Nephron progenitor cell (in vitro differentiated cells): ENCODE results near the gene CCDC85C.
A peak's percentile ranks its signal among the peaks of the same experiment; 100 is the strongest.

ENCODE experiments used
- DNase-seq: peaks from one replicate; pipeline ENCODE4 v3.0.0; 2021
- H3K27ac Mint-ChIP-seq: 2 replicates; pipeline ENCODE4 v1.8.0; 2021; ENCODE audit warnings: mild to moderate bottlenecking, moderate library complexity, mixed read lengths
- H3K27me3 Mint-ChIP-seq: 2 replicates; pipeline ENCODE4 v1.8.0; 2021; ENCODE audit warnings: mild to moderate bottlenecking, low read depth, mixed read lengths; ENCODE audit not compliant: poor library complexity
- H3K36me3 Mint-ChIP-seq: 2 replicates; pipeline ENCODE4 v1.8.0; 2021; ENCODE audit warnings: low read depth, mixed read lengths
- H3K4me1 Mint-ChIP-seq: 2 replicates; pipeline ENCODE4 v1.8.0; 2021; ENCODE audit warnings: mixed read lengths
- H3K4me3 Mint-ChIP-seq: 2 replicates; pipeline ENCODE4 v1.8.0; 2021; ENCODE audit warnings: mild to moderate bottlenecking, moderate library complexity, mixed read lengths
- H3K9me3 Mint-ChIP-seq: 2 replicates; pipeline ENCODE4 v1.8.0; 2021; ENCODE audit warnings: mild to moderate bottlenecking, moderate library complexity, mixed read lengths
- CTCF ChIP-seq: fragments of 200-600 bp; sonication (generic); IDR thresholded peaks from 2 replicates; pipeline ENCODE4 v1.5.0; 2021; ENCODE audit warnings: antibody characterized with exemption

The CCDC85C gene

GRCh38 chr14:99468836-99469592 is 135.0 kb downstream of the CCDC85C start:
- no peaks in the 10 kb centered on the region for H3K9me3 Mint-ChIP-seq
- no peaks in the 10 kb centered on the region for H3K36me3 Mint-ChIP-seq
- TF ChIP-seq CTCF, result no peak
- H3K4me3 Mint-ChIP-seq, result no peak overlapping the region
- peaks cover 37% of the 10 kb centered on the region for H3K4me1 Mint-ChIP-seq
- DNase-seq, result no peak
- H3K27me3 Mint-ChIP-seq, result no peaks in the 10 kb centered on the region
- H3K27ac Mint-ChIP-seq, result peak overlapping the region; percentile 82

GRCh38 chr14:99468081-99468480 is 135.9 kb downstream of the CCDC85C start:
- H3K4me3 Mint-ChIP-seq, result no peak overlapping the region
- no peak overlapping the region for H3K27ac Mint-ChIP-seq
- DNase-seq, result no peak
- no peaks in the 10 kb centered on the region for H3K27me3 Mint-ChIP-seq
- H3K36me3 Mint-ChIP-seq, result peaks cover 9% of the 10 kb centered on the region
- TF ChIP-seq CTCF, result no peak
- peaks cover 37% of the 10 kb centered on the region for H3K4me1 Mint-ChIP-seq
- no peaks in the 10 kb centered on the region for H3K9me3 Mint-ChIP-seq

GRCh38 chr14:99467336-99468078 is 136.5 kb downstream of the CCDC85C start:
- H3K36me3 Mint-ChIP-seq, result peaks cover 9% of the 10 kb centered on the region
- TF ChIP-seq CTCF, result no peak
- H3K27me3 Mint-ChIP-seq, result no peaks in the 10 kb centered on the region
- H3K4me1 Mint-ChIP-seq, result peaks cover 37% of the 10 kb centered on the region
- no peak overlapping the region for H3K4me3 Mint-ChIP-seq
- DNase-seq, result no peak
- no peaks in the 10 kb centered on the region for H3K9me3 Mint-ChIP-seq
- H3K27ac Mint-ChIP-seq, result no peak overlapping the region

- Mint-ChIP-seq H3K27me3 (no peaks in the 10 kb centered on the region), H3K4me1 (peaks cover 37% of the 10 kb centered on the region), H3K4me3 (no peak overlapping the region), H3K36me3 (peaks cover 9% of the 10 kb centered on the region), H3K9me3 (no peaks in the 10 kb centered on the region), H3K27ac (no peak overlapping the region)
- TF ChIP-seq CTCF, result no peak
- DNase-seq, result no peak
These were observed 137.2 kb downstream of the CCDC85C start for GRCh38 chr14:99466758-99467157.

GRCh38 chr14:99465288-99465687 is 138.7 kb downstream of the CCDC85C start:
- Mint-ChIP-seq H3K27me3 (no peaks in the 10 kb centered on the region), H3K4me3 (no peak overlapping the region), H3K27ac (peak overlapping the region; percentile 66), H3K9me3 (no peaks in the 10 kb centered on the region), H3K4me1 (peaks cover 34% of the 10 kb centered on the region), H3K36me3 (peaks cover 16% of the 10 kb centered on the region)
- DNase-seq, result no peak
- TF ChIP-seq CTCF, result no peak
